H9 (cell line): ENCODE data around the gene TMEM163. TPM values are rescaled to one million over a fixed set of nuclear protein-coding genes. Genes with fewer than 3 reads are reported as not detected.

ENCODE experiments used
- DNase-seq: peaks from one replicate; pipeline ENCODE4 v3.0.0-alpha.2; 2017
- H2AFZ ChIP-seq: one replicate; pipeline ENCODE4 v1.6.1; 2013; ENCODE audit warnings: mild to moderate bottlenecking, low read length, control low read depth, moderate library complexity
- H2AK5ac ChIP-seq: 2 replicates; pipeline ENCODE4 v1.6.1; 2013; ENCODE audit warnings: low read length, control low read depth, mixed read lengths; ENCODE audit not compliant: insufficient read length
- H2BK120ac ChIP-seq: one replicate; pipeline ENCODE4 v1.6.1; 2013; ENCODE audit warnings: low read depth, mild to moderate bottlenecking, low read length, control low read depth, inconsistent platforms; ENCODE audit not compliant: poor library complexity, severe bottlenecking
- H2BK12ac ChIP-seq: 2 replicates; pipeline ENCODE4 v1.6.1; 2013; ENCODE audit warnings: low read length, control low read depth, mixed read lengths, low read depth; ENCODE audit not compliant: insufficient read length
- H2BK15ac ChIP-seq: 2 replicates; pipeline ENCODE4 v1.6.1; 2013; ENCODE audit warnings: low read depth, low read length, control low read depth
- H2BK20ac ChIP-seq: one replicate; pipeline ENCODE4 v1.6.1; 2013; ENCODE audit warnings: low read depth, mild to moderate bottlenecking, low read length, control low read depth, inconsistent platforms; ENCODE audit not compliant: poor library complexity, severe bottlenecking
- H2BK5ac ChIP-seq: 2 replicates; pipeline ENCODE4 v1.6.1; 2013; ENCODE audit warnings: low read length, control low read depth, mixed read lengths; ENCODE audit not compliant: insufficient read length
- H3K14ac ChIP-seq: 2 replicates; pipeline ENCODE4 v1.6.1; 2013; ENCODE audit warnings: low read length, control low read depth; ENCODE audit not compliant: insufficient read depth
- H3K18ac ChIP-seq: 2 replicates; pipeline ENCODE4 v1.6.1; 2013; ENCODE audit warnings: low read depth, mild to moderate bottlenecking, mixed read lengths, low read length, control low read depth; ENCODE audit not compliant: insufficient read length
- H3K23ac ChIP-seq: 2 replicates; pipeline ENCODE4 v1.6.1; 2013; ENCODE audit warnings: low read length, control low read depth, mixed read lengths, low read depth; ENCODE audit not compliant: insufficient read length
- H3K23me2 ChIP-seq: 2 replicates; pipeline ENCODE4 v1.6.1; 2013; ENCODE audit warnings: low read depth, mild to moderate bottlenecking, mixed read lengths, low read length, control low read depth; ENCODE audit not compliant: insufficient read length, poor library complexity, severe bottlenecking
- H3K27ac ChIP-seq: 2 replicates; pipeline ENCODE4 v1.5.1; 2013; ENCODE audit warnings: low read length, control low read depth, mixed read lengths, low read depth; ENCODE audit not compliant: insufficient read length
- H3K27me3 ChIP-seq: 2 replicates; pipeline ENCODE4 v1.6.1; 2013; ENCODE audit warnings: low read length, control low read depth, inconsistent platforms; ENCODE audit not compliant: insufficient read depth
- H3K4ac ChIP-seq: 2 replicates; pipeline ENCODE4 v1.6.1; 2013; ENCODE audit warnings: low read depth, mild to moderate bottlenecking, control low read depth, inconsistent platforms, low read length, moderate library complexity
- H3K4me1 ChIP-seq: 2 replicates; pipeline ENCODE4 v1.6.1; 2013; ENCODE audit warnings: low read length, control low read depth, inconsistent platforms; ENCODE audit not compliant: insufficient read depth
- H3K4me2 ChIP-seq: 2 replicates; pipeline ENCODE4 v1.6.1; 2013; ENCODE audit warnings: low read length, control low read depth, mixed read lengths; ENCODE audit not compliant: insufficient read length, insufficient read depth
- H3K56ac ChIP-seq: 2 replicates; pipeline ENCODE4 v1.6.1; 2013; ENCODE audit warnings: low read depth, mild to moderate bottlenecking, mixed read lengths, low read length, control low read depth; ENCODE audit not compliant: insufficient read length
- H3K79me1 ChIP-seq: 2 replicates; pipeline ENCODE4 v1.6.1; 2013; ENCODE audit warnings: low read depth, mild to moderate bottlenecking, moderate library complexity, low read length, control low read depth, inconsistent platforms; ENCODE audit not compliant: insufficient read depth, poor library complexity, severe bottlenecking
- H3K79me2 ChIP-seq: 2 replicates; pipeline ENCODE4 v1.6.1; 2013; ENCODE audit warnings: low read length, control low read depth, inconsistent platforms; ENCODE audit not compliant: insufficient read depth
- H3K9ac ChIP-seq: 2 replicates; pipeline ENCODE4 v1.6.1; 2013; ENCODE audit warnings: low read length, control low read depth, mixed read lengths; ENCODE audit not compliant: insufficient read length; ENCODE audit errors: extremely low read depth
- H3K9me3 ChIP-seq: one replicate; pipeline ENCODE4 v1.6.1; 2013; ENCODE audit warnings: low read depth, low read length, inconsistent platforms; ENCODE audit not compliant: control insufficient read depth
- H3T11ph ChIP-seq: one replicate; pipeline ENCODE4 v1.6.1; 2013; ENCODE audit warnings: mild to moderate bottlenecking, low read length, control low read depth, inconsistent platforms
- H4K20me1 ChIP-seq: one replicate; pipeline ENCODE4 v1.6.1; 2013; ENCODE audit not compliant: control insufficient read depth, insufficient read length, insufficient read depth
- H4K5ac ChIP-seq: 2 replicates; pipeline ENCODE4 v1.6.1; 2013; ENCODE audit warnings: low read depth, mild to moderate bottlenecking, mixed read lengths, low read length, control low read depth; ENCODE audit not compliant: insufficient read length
- H4K8ac ChIP-seq: replicated peaks from 2 replicates; pipeline ENCODE4 v1.6.1; 2013; ENCODE audit warnings: low read length, control low read depth, mixed read lengths, low read depth; ENCODE audit not compliant: insufficient read length
- H4K91ac ChIP-seq: 2 replicates; pipeline ENCODE4 v1.6.1; 2013; ENCODE audit warnings: low read depth, mild to moderate bottlenecking, moderate library complexity, mixed read lengths, low read length, control low read depth; ENCODE audit not compliant: insufficient read length
- H3K27ac Mint-ChIP-seq, 3 experiments: 2 replicates in 2 of 3; 3 replicates in 1 of 3; pipeline ENCODE4 v1.8.0; 2020 to 2021; ENCODE audit warnings: mixed read lengths in 3 of 3, mild to moderate bottlenecking in 1 of 3, moderate library complexity in 1 of 3
- H3K27me3 Mint-ChIP-seq: 2 replicates; pipeline ENCODE4 v1.8.0; 2021; ENCODE audit warnings: low read depth, mild to moderate bottlenecking, moderate library complexity, mixed read lengths
- H3K36me3 Mint-ChIP-seq, 3 experiments: 2 replicates in 2 of 3; 3 replicates in 1 of 3; pipeline ENCODE4 v1.8.0; 2020 to 2021; ENCODE audit warnings: low read depth in 3 of 3, mixed read lengths in 3 of 3; ENCODE audit not compliant: insufficient read depth in 1 of 3
- H3K4me1 Mint-ChIP-seq, 2 experiments: 2 replicates each; pipeline ENCODE4 v1.8.0; 2020; ENCODE audit warnings: mixed read lengths in 2 of 2
- H3K4me3 Mint-ChIP-seq, 2 experiments: 2 replicates in 1 of 2; 3 replicates in 1 of 2; pipeline ENCODE4 v1.8.0; 2020 to 2021; ENCODE audit warnings: mild to moderate bottlenecking in 2 of 2, mixed read lengths in 2 of 2, moderate library complexity in 1 of 2
- H3K9me3 Mint-ChIP-seq, 2 experiments: 2 replicates in 1 of 2; 3 replicates in 1 of 2; pipeline ENCODE4 v1.8.0; 2020; ENCODE audit warnings: mild to moderate bottlenecking in 2 of 2, mixed read lengths in 2 of 2, moderate library complexity in 1 of 2
- WGBS: extraction: QIAGEN DNeasy Blood & Tissue Kit; methylation state at CpG from one replicate; pipeline ENCODE4 v1.1.7; 2013; ENCODE audit warnings: missing lambda C conversion rate, low lambda C conversion rate, mixed read lengths; ENCODE audit not compliant: insufficient read length; ENCODE audit errors: extremely low coverage; 5-methylcytosine and 5-hydroxymethylcytosine counted together
- total RNA-seq: library from RNA; stranded (reverse); gene quantifications from 2 replicates; pipeline ENCODE4 v1.2.1, GENCODE V29; 2021
- TF ChIP-seq, protein P1 (sequence below): fragments of 200-600 bp; sonication (generic); conservative IDR thresholded peaks from 3 replicates; pipeline ENCODE4 v1.8.0; 2021; ENCODE audit warnings: antibody characterized with exemption, mild to moderate bottlenecking

The TMEM163 gene
- total RNA-seq, 1 experiment from 2014 or later: 0.39 TPM

DNA sequence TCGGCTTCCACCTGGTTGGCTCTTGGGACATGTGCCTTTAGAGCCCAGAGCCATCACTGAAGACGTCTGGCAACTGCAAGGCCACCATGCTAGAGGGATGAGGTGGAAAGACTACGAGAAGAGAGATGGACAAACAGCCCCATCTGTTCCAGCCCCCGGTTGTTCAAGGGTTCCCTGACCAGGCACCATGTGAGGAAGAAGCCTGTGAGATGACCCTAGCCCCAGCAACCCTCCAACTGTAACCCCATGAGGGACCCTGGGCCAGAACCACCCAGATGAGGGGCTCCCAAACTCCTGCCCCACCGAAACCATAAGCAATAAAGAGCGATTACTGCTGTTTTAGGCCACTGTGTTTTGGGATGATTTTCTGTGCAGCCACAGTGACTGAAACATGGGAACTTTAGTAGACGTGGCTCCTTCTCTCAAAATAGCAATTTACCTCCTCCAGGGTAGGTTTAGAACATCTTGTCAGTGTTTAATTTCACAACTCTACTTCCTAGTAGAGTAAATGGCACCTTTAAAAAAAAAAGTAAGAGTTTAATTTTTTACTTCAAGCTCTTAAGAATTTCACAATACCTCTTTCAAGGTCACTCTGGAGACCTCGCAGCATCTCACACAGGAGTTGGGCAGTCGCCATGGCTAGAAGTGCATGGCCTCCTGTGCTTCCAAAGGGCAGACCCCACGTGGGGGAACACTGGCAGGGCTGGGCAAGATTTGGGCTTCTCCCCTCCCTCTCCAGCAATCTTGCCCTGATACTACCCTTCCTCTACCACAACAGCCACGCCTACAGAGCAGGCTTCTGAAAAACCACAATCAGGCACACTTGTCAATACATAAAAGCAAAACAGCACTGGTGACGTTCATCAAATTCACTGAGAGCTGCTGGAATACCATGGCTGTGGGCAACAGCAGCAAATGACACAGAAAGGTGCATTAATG is 48.8 kb downstream of the TMEM163 start:
- Histone ChIP-seq H3K18ac (no peak overlapping the region), H2AFZ (no peak overlapping the region), H3K23ac (no peak overlapping the region), H4K8ac (no peak overlapping the region), H3K79me1 (no peaks in the 10 kb centered on the region), H3K27ac (no peak overlapping the region), H2BK120ac (no peak overlapping the region), H4K20me1 (no peaks in the 10 kb centered on the region), H3K9me3 (no peaks in the 10 kb centered on the region), H2BK5ac (no peak overlapping the region), H3T11ph (no peak overlapping the region), H3K79me2 (no peaks in the 10 kb centered on the region; the same call in 1 of the 2 replicates), H3K23me2 (no peaks in the 10 kb centered on the region), H3K27me3 (no peaks in the 10 kb centered on the region), H3K14ac (no peak overlapping the region; the same call in 1 of the 2 replicates), H3K56ac (no peak overlapping the region), H2BK12ac (no peak overlapping the region), H4K91ac (no peak overlapping the region), H3K4me1 (peaks cover 3% of the 10 kb centered on the region; the same call in 1 of the 2 replicates), H3K4ac (no peak overlapping the region), H2AK5ac (no peak overlapping the region), H2BK20ac (no peak overlapping the region), H2BK15ac (no peak overlapping the region), H3K4me2 (no peak overlapping the region), H4K5ac (no peak overlapping the region), H3K9ac (no peak overlapping the region)
- TF ChIP-seq, protein P1, sequence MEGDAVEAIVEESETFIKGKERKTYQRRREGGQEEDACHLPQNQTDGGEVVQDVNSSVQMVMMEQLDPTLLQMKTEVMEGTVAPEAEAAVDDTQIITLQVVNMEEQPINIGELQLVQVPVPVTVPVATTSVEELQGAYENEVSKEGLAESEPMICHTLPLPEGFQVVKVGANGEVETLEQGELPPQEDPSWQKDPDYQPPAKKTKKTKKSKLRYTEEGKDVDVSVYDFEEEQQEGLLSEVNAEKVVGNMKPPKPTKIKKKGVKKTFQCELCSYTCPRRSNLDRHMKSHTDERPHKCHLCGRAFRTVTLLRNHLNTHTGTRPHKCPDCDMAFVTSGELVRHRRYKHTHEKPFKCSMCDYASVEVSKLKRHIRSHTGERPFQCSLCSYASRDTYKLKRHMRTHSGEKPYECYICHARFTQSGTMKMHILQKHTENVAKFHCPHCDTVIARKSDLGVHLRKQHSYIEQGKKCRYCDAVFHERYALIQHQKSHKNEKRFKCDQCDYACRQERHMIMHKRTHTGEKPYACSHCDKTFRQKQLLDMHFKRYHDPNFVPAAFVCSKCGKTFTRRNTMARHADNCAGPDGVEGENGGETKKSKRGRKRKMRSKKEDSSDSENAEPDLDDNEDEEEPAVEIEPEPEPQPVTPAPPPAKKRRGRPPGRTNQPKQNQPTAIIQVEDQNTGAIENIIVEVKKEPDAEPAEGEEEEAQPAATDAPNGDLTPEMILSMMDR: no peak
- Mint-ChIP-seq H3K27me3 (peaks cover 10% of the 10 kb centered on the region), H3K36me3 (no peaks in the 10 kb centered on the region; a peak in 1 of 7 replicates), H3K4me3 (no peak overlapping the region), H3K27ac (no peak overlapping the region; a peak in 1 of 7 replicates), H3K4me1 (peaks cover 11 to 15% of the 10 kb centered on the region in 2 experiments), H3K9me3 (peaks cover 0 to 2% of the 10 kb centered on the region in 2 experiments; a peak in 2 of 5 replicates)
- WGBS: no CpG with 5 or more reads among the region's 12 CpGs
- no peak for DNase-seq
